NCI-H510A (cell line): ENCODE data around the gene MMP17.

Experiments
- DNase-seq: peaks from one replicate; lab custom pipeline; 2025; lab: John Stamatoyannopoulos, UW

The MMP17 gene

DNA sequence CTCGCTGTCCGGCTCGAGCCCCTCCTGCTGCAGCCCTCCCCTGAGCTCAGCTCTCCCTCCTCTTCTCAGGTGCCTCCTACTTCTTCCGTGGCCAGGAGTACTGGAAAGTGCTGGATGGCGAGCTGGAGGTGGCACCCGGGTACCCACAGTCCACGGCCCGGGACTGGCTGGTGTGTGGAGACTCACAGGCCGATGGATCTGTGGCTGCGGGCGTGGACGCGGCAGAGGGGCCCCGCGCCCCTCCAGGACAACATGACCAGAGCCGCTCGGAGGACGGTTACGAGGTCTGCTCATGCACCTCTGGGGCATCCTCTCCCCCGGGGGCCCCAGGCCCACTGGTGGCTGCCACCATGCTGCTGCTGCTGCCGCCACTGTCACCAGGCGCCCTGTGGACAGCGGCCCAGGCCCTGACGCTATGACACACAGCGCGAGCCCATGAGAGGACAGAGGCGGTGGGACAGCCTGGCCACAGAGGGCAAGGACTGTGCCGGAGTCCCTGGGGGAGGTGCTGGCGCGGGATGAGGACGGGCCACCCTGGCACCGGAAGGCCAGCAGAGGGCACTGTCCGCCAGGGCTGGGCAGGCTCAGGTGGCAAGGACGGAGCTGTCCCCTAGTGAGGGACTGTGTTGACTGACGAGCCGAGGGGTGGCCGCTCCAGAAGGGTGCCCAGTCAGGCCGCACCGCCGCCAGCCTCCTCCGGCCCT, 22.8 kb downstream of the MMP17 start:
- DNase-seq, result no peak

DNA sequence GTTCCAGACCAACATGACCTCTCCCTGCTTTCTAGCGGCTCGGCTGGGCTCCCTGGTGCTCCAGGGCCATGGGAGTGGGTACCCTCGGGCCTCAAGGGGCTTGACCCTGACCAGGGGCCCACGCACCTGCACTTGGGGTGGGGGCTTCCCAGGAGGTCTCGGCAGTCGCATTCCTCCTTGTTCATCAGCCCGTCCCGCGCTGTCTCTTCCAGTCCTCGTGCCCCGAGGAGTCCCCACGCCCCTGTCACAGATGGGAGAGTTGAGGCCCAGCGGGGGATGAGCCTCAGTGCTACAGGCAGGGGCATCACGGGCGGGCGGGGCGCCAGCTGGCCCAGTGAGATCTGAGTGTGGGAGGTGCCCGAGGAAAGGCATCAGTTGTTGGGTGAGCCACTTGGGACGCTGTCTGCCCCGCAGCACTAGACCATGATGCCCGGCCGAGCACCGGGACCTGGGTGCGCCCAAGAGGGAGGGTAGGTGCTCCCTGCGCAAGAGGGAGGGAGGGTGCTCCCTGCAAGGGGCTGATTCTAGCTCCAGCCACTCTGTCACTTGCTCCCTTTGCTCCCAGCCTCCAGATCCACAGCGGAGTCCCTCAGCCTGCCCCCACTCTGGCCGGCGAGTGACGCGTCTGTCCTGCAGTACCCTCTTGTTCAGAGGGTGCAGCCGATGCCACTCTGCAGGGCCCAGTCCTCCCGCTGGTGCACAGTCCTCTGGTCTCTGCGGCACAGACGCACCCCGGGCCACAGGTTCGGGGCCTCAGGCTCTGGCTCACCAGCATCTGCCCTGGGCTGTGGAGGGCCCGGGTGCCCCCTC, 23.8 kb downstream of the MMP17 start:
- no peak for DNase-seq

DNA sequence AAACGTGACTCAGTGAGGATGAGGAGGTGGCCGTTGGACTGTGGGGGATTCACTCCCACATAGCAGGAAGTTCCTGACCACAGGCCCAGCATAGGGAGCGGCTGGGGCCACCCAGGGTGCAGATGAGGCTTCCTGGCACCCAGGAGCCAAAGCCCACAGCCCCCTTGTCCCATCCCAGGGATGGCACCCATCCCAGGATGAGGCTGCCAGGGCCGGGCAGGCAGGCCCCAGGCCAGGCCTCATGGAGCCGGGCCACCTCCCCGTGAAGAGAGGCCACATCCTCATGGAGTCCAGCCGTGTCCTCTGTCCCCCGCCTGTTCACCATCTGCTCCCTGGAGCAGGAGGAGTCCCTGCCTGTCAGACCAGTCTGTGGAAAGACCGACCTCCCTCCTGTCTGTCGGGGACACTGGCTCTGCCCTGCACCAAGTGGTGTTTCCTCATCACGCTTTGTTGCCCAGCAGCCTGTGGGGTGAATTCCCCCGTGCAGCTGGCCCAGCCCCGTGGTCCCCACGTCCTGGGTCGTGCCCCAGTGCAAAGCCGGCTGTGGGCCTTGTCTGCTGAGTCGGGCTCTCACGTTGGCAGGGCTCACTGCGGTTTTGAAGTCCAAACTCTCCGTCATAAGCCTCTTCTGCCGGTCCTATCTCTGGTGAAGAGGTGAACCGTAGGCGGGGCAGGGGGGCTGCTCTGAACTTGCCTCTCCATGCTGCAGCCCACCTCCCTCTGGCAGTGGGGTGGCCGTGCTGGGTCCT, 24.5 kb downstream of the MMP17 start:
- DNase-seq, result no peak

DNA sequence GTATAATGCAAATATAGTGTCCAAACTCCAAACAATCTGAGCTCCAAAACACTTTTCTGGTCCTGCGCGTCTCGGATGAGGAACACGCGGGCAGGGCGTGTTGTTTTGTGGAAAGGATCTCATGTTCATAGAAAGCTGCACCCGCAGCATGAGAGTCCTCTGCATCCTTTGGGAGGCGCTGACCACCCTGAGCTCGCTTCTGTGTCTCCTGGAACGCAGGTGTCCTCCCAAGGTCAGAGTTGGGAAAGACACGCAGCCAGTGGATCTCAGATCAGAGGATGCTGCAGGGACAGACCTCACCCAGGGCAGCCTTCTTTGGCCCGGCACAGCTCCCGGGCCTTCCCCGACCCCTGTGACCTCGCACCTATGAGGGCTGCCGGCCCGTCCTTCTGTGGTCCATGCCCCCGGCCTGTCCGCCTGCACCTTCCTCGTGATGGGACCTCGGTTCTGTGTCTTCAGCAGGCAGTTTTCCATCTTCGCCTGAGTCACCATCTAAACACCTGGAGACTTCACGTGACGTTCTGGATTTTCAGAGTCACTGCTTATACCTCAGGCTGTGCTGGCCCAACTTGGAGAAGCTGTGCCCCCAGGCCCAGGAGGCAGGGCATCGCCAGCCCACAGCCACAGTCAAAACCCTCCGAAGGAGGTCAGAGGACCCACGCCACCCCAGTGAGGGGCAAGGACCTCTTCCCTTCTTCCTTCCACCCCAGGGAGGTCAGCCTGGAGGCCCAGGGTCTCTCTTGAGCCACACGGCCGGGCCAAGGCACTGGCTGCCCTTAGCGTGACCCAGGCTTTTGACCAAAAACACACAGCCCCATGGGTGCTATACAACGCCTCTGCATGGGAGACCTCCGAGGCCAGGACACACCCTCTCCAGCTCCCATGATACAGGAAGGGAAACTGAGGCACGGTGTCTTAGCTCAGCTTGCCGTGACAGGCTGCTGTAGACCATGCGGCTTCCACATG, 25.9 kb downstream of the MMP17 start:
- DNase-seq, result no peak

DNA sequence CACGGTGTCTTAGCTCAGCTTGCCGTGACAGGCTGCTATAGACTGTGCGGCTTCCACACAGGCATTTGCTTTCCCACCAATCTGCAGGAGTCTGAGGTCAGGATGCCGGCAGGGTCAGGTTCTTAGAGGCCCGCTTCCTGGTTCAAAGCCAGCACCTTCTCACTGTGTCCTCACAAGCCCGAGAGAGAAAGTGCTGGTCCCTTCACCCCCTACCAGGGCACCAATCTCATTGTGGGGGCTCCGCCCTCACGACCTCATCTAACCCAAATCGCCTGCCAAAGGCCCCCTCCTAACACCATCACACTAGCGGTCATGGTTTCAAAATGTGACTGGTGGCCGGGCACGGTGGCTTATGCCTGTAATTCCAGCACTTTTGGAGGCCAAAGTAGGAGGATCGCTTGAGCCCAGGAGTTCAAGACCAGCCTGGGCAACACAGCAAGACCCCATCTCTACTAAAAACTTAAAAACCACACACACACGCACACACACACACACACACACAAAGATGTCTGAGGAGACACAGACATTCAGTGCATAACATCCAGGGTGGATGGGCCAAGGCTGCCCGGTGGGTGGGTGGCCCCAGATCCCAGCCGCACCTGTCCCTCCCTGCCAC, 26.8 kb downstream of the MMP17 start:
- DNase-seq, result no peak

DNA sequence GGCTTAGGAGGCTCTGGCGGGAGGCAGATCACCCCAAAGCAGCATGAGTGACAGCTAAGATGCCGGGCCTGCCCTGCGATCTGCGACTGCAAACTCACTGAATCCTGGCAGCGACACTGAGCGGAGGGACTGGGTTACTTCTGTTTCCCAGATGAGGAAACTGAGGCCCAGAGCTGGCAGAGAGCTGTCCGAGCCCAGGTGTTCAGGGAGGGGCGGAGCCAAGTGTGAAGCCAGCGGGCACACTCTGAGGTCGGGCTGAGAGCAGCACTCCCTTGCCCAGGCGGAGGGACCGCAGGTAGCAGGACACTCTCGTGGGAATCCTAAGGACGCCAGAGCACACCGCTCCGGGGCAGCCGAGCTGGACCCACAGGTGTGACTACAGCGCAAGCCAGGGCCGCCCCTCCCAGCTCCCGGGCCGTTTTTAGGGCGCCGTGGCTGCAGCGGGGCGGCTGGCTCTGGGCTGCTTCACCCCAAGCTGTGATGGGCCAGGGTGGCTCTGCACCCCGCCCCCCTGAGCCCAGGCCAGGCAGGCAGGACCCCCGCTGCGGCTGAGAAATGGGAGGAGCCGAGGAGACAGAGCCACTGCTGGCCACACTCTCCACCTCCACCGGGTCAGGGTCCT, 27.4 kb downstream of the MMP17 start:
- DNase-seq, result no peak

DNA sequence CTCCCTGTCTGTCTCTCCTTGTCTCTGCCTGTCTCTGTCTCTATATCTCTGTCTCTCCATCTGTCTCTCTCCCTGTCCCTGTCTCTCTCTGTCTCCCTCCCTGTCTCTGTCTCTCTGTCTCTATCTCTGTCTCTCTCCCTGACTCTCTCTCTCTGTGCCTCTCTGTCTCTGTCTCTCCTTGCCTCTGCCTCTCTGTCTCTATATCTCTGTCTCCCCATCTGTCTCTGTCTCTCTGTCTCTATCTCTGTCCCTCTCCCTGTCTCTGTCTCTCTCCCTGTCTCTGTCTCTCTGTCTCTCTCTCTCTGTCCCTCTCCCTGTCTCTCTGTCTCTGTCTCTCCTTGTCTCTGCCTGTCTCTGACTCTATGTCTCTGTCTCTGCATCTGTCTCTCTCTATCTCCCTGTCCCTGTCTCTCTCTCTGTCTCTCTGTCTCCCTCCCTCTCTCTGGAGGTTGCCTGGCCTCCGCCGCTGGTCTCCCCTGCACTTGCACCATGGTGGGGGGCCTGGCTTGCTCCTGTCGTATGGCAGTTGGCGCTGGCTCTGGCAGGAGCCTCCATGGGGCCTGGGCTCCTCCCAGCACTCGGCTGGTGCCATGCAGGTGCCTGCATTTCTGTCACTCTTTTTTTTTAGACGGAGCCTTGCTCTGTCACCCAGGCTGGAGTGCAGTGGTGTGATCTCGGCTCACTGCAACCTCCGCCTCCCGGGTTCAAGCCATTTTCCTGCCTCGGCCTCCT, 28.3 kb downstream of the MMP17 start:
- no peak for DNase-seq

DNA sequence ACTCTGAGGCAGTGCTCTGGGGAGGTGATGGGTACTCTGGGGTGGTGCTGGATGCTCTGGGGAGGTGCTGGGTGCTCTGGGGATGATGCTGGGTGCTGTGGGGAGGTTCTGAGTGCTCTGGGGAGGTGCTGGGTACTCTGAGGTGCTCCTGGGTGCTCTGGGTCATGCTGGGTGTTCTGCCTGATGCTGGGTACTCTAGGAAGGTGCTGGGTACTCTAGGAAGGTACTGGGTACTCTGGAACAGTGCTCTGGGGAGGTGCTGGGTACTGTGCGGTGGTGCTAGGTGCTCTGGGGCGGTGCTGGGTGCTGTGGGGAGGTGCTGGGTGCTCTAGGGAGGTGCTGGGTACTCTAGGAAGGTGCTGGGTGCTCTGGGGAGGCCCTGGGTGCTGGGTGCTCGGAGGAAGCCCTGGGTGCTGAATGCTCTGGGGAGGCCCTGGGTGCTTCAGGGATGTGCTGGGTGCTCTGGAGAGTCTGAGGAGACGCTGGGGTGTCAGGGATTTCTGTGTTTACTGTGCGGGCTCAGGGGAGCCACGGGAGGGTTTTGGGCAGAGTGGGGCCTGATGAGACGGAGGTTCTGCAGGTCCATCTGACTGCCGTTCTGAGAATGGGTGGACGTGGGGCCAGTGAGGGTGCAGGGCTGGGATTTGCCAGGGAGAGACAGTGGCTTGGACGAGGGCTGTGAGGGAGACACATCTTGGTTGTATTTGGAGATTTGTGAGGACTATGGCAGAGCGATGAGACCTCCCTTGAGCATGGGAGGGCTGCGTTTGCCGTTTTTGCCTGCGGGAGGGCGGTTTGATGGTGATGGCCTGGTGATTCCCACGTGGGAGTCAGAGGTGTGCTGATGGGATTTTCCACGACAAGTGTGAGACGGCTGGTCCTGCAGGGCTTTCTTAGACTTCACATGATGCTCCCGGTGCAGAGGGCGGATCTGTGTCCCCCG, 30.0 kb downstream of the MMP17 start:
- no peak for DNase-seq

DNA sequence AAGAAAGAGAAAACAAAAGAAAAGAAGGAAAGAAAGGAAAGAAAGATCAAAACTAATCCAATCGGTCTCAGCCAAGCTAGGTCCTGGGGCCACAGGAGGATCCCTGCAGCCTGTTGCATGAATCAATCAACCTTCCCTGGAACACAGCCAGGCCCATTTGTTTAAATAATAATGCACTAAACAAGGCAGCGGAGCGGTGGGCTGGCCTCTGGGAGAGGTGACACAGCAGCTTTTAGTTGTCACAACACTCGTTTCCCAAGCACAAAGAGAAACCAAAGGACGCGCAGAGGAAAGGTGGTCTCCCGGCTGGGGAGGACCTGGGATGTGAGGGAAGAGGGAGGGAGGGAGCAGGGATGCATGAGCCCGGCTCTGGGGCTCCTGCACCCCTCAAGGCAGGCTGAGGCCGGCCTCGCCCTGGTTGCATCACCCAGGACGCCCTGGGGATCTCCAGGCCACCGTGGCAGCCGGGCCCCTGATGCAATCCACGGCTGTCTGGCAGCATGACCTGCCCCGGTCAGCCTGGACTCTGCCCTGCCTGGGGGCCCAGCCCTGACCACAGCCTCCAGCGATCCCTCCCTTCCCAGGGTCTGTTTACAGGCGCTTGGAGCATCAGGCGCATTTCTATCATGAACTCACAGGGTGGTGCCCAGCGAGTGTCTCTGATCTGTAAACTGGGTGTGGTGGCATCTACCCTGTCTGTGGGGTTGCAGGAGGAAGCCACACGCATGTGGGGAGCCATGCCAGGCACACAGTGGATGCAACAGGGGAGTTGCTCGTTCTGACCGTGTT, 32.5 kb downstream of the MMP17 start:
- DNase-seq, result no peak

DNA sequence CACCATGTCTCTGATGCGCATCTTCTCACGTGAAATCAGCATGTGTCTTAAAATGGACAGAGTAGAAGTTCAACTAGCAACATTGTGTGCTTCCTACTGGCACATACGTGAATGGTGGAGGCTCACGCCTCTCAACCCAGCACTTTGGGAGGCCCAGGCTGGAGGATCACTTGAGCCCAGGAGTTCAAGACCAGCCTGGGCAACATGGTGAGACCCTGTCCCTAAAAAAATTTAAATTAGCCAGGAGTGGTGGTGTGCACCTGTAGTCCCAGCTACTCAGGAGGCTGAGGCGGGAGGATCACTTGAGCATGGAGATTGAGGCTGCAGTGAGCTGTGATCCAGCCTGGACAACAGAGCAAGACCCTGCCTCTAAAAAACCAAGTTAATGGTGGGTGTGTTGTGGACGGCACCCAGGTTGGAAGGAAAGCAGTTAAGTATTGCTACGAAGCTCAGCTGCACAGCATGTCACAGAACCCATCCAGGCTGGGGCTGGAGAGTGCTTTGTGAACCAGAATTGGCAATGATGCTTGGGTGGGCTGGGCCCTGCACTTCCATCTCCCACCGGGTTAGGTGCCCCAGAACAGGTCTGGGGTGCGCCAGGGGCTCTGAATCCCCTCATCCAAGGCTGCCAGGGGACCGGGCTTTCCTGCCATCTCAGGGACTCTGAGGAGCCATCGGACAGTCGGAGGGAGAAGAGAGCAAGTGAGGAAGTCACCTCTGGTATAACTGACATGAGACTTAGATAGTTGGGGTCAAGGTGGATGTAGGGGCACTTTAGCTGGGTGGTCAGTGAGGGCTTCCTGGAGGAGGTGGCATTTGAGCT, 33.3 kb downstream of the MMP17 start:
- no peak for DNase-seq

DNA sequence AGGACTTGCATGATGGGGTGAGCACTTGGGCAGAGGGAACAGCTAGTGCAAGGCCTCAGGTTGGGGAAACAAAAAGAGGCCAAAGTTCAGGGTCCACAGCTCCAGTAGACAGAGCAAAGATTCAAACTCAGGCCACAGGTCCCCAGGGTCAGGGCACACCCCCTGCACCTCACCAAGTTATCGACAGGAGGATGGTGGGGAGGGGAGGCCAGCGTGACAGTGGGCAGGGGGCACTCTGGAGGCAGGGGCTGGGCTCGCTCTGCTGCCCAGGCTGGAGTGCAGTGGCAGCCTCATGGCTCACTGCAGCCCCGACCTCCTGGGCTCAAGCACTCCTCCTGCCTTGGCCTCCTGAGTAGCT, 33.9 kb downstream of the MMP17 start:
- no peak for DNase-seq

DNA sequence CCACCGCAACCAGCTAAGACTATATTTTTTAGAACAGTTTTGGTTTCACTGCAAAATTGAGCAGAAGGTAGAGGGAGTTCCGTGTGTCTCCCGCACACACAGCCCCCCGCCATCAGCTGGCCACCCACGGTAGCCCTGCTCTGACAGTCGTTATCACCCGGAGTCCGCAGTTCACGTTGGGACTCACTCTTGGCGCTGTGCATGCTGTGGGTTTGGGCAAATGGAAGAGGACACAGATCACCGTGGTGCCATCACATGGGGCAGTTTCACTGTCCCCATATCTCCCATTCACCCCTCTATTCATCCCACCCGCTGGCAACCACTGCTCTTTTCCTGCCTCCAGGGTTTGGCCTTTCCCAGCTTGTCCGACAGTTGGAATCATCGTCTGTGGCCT, 34.4 kb downstream of the MMP17 start:
- DNase-seq, result no peak

DNA sequence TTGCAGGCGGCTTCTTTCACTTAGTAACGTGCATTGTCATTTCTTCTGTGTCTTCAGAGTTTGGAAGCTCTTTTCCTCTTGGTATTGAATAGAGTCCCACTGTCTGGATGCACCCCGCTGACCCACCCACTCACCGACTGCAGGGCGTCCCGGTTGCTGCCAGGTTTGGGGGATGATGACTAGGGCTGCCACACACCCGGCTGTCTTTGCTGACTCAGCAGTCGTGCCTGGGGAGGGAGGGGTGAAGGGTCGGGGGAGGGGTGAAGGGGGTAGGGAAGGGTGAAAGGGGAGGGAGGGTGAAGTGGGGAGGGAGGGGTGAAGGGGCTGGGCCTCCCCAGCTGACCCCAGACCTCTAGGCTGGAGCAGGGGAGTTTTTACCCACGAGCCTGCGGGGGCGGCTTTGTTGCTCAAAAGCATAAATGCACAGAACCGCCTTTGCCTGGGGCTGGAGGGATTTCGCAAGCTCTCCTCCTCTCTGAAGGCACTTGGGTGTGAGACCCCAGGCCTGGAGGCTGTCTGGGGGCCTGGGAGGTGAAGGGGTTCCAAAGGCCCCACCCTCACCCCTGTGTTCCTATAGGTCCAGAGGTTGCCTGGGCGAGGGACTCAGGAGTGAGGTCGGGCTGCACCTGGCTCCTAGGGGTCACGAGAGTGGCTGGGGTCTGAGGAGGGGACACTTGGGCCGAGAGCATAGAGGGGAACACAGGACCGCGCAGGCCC, 35.0 kb downstream of the MMP17 start:
- no peak for DNase-seq

DNA sequence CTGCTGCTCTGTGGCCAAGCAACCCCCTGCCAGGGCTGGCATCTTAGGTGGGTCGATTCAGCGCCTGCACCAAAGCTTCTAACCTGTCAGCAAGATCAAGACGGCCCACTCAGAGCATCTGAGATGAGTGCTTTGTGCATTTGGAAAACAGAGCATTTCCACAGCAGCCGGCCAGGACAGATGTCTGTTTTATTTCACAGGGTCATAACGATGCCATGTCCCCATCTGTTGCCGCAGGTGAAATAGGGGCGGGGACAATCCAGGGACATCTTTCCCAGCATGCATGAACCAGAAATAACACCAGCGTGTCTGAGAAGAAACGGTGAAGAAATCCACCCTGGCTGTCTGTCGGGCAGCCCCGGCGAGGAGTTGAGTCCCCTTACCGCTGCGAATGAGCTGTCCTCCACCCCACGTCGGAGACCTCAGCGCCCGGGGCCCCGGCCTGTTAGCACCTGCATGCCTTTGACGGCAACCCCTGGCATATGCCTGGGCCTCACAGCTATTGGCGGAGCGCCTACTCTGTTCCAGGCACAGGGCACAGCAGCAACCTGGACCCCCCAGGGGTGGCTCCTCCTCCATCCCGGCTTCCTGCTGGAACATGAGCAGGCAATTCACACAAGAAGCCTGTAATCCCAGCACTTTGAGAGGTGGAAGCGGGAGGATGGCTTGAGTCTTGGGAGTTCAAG, 35.7 kb downstream of the MMP17 start:
- no peak for DNase-seq

DNA sequence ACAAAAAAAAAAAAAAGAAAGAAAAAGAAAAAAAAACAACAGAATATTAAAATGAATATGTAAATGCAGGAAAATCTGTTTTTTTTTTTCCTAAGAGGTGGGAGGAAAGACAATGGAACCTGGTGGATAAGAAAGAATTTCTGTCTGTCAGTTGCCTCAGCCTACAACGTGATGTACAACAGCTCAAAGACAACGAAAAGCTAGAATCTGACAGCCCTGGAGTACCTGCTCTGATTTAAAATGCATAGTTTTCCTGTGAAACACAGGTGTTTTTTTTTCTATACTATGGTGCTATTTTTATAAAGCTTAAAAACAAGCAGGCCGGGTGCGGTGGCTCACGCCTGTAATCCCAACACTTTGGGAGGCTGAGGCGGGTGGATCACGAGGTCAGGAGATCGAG, 36.3 kb downstream of the MMP17 start:
- DNase-seq, result no peak
